OCI-LY7 (cell line): ENCODE data around the gene APOH. TPM values are rescaled to one million over a fixed set of nuclear protein-coding genes. Genes with fewer than 3 reads are reported as not detected.

Source experiments
- BruUV-seq: library from RNA; stranded (reverse); fragments of 400-500 nt; replicated peaks from 2 replicates; lab custom pipeline; 2021; lab: Mats Ljungman, UMichigan
- CTCF ChIA-PET: fragments of 300-600 bp; sonication (Branson Sonifier 250); formaldehyde crosslinking; loops from one replicate; lab custom pipeline; 2022; ENCODE audit warnings: antibody characterized with exemption; ENCODE audit not compliant: unreplicated experiment; lab: Charles Lee
- POLR2A ChIA-PET: fragments of 300-600 bp; sonication (Branson Sonifier 250); formaldehyde crosslinking; loops from one replicate; lab custom pipeline; 2022; ENCODE audit warnings: antibody characterized with exemption; lab: Charles Lee
- DNase-seq: peaks from one replicate; pipeline ENCODE4 v3.0.0-alpha.2; 2015; ENCODE audit warnings: low spot score
- H2AFZ ChIP-seq: fragments of 200-600 bp; sonication (generic), shearing (Covaris generic); 2 replicates; pipeline ENCODE4 v1.6.1; 2014; ENCODE audit warnings: mild to moderate bottlenecking, antibody characterized with exemption, low read length, moderate library complexity
- H3K27ac ChIP-seq: fragments of 200-600 bp; sonication (generic); 2 replicates; pipeline ENCODE4 v1.5.1; 2014; ENCODE audit warnings: mixed run types, low read depth, mild to moderate bottlenecking, moderate library complexity, low read length, inconsistent platforms; ENCODE audit not compliant: poor library complexity, severe bottlenecking
- H3K36me3 ChIP-seq: fragments of 200-600 bp; sonication (generic); 2 replicates; pipeline ENCODE4 v1.6.1; 2014; ENCODE audit warnings: mild to moderate bottlenecking, antibody characterized with exemption, low read length, moderate library complexity, mixed read lengths; ENCODE audit not compliant: insufficient read depth
- H3K4me1 ChIP-seq: fragments of 200-600 bp; sonication (generic); 2 replicates; pipeline ENCODE4 v1.5.1; 2014; ENCODE audit warnings: mild to moderate bottlenecking, low read length; ENCODE audit not compliant: insufficient read depth, poor library complexity, severe bottlenecking
- H3K4me2 ChIP-seq: fragments of 200-600 bp; sonication (generic); 2 replicates; pipeline ENCODE4 v1.6.1; 2014; ENCODE audit warnings: mild to moderate bottlenecking, low read length
- H3K4me3 ChIP-seq: fragments of 200-600 bp; sonication (generic); 2 replicates; pipeline ENCODE4 v1.5.1; 2014; ENCODE audit warnings: mild to moderate bottlenecking, low read depth, low read length; ENCODE audit not compliant: poor library complexity, severe bottlenecking
- H3K79me2 ChIP-seq: fragments of 200-600 bp; sonication (generic); 2 replicates; pipeline ENCODE4 v1.6.1; 2016; ENCODE audit warnings: low read depth, mild to moderate bottlenecking, low read length, moderate library complexity, mixed read lengths; ENCODE audit not compliant: insufficient read depth
- H3K9me2 ChIP-seq: fragments of 200-600 bp; sonication (generic); 2 replicates; pipeline ENCODE4 v1.6.1; 2016; ENCODE audit warnings: mild to moderate bottlenecking, low read length, mixed read lengths; ENCODE audit not compliant: insufficient read depth
- H3K9me3 ChIP-seq: fragments of 200-600 bp; sonication (generic); 2 replicates; pipeline ENCODE4 v1.6.1; 2014; ENCODE audit warnings: mild to moderate bottlenecking, mixed run types, low read length, mixed read lengths
- H4K20me1 ChIP-seq: fragments of 200-600 bp; sonication (generic); 2 replicates; pipeline ENCODE4 v1.6.1; 2014; ENCODE audit warnings: mild to moderate bottlenecking, antibody characterized with exemption, low read length, moderate library complexity, mixed read lengths; ENCODE audit not compliant: insufficient read depth
- EZH2phosphoT487 ChIP-seq: fragments of 200-600 bp; sonication (generic); IDR thresholded peaks from 2 replicates; pipeline ENCODE4 v1.6.1; 2018; ENCODE audit warnings: low read depth, borderline replicate concordance, mild to moderate bottlenecking, mixed run types, antibody characterized with exemption, low read length, moderate library complexity, mixed read lengths
- intact Hi-C: fragments of 100-400 bp; cut with micrococcal nuclease; formaldehyde crosslinking; loops from one replicate; pipeline ENCODE4 v1.10.0; 2022; ENCODE audit not compliant: unreplicated experiment
- total RNA-seq, 2 experiments: library from RNA; depleted of rRNA in 1 of 2; stranded (reverse); fragments of >200 nt in 1 of 2; shearing (Covaris generic) in 1 of 2; gene quantifications; 2 replicates each; pipeline ENCODE4 v1.2.3, GENCODE V29; 2014 to 2022
- TF ChIP-seq, protein P1 (sequence below): fragments of 200-600 bp; sonication (generic); conservative IDR thresholded peaks from 2 replicates; pipeline ENCODE4 v1.5.1; 2014; ENCODE audit warnings: mild to moderate bottlenecking, antibody characterized with exemption, low read length, moderate library complexity, mixed read lengths

APOH gene
- total RNA-seq, 2 experiments from 2014 or later: not detected

DNA sequence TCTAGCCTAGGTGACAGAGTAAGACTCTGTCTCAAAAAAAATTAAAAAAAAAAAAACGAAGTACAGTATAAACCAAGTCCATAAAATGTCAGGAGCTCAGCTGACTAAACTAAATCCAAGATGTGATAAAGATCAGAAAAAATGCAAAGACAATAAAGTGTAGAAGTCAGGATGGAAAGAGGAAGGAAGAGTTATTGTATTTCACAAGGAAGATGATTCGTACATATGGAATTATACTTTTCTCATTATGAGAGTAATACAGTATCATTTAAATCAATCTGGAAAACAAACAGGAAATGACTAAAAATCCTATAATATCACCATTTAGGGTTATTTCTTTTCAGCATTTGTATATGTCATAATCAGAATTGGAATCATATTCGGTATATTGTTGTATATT lies 11.4 kb upstream of the APOH start:
- intact Hi-C loops: no loop called here
- CTCF ChIA-PET: no interaction called here
- DNase-seq: no peak

DNA sequence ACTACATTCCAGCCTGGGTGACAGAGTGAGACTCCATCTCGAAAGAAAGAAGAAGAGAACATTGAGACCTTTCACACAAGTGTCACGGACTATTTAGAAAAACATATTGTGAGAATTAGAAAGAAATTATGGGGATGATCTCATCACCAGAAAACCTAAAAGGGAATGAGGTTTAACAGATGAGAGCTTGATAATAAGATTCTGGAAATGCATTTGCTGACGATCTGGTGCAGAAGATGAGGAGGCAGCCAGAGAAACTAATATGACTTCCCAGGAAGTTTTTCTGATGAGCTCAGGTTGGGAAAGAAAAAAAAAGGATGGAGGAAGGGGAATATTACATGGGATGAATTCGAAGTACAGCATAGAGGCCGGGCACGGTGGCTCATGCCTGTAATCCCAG lies 10.8 kb upstream of the APOH start:
- no TSS peak for BruUV-seq
- no peak for TF ChIP-seq EZH2phosphoT487
- TF ChIP-seq, protein P1, sequence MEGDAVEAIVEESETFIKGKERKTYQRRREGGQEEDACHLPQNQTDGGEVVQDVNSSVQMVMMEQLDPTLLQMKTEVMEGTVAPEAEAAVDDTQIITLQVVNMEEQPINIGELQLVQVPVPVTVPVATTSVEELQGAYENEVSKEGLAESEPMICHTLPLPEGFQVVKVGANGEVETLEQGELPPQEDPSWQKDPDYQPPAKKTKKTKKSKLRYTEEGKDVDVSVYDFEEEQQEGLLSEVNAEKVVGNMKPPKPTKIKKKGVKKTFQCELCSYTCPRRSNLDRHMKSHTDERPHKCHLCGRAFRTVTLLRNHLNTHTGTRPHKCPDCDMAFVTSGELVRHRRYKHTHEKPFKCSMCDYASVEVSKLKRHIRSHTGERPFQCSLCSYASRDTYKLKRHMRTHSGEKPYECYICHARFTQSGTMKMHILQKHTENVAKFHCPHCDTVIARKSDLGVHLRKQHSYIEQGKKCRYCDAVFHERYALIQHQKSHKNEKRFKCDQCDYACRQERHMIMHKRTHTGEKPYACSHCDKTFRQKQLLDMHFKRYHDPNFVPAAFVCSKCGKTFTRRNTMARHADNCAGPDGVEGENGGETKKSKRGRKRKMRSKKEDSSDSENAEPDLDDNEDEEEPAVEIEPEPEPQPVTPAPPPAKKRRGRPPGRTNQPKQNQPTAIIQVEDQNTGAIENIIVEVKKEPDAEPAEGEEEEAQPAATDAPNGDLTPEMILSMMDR: no peak

More for the DNA sequence above, 11.4 kb upstream of the APOH start:
- Histone ChIP-seq H3K79me2 (no peaks in the 10 kb centered on the region), H3K4me3 (no peak overlapping the region), H4K20me1 (no peaks in the 10 kb centered on the region), H2AFZ (no peak overlapping the region), H3K36me3 (no peaks in the 10 kb centered on the region), H3K9me3 (no peaks in the 10 kb centered on the region), H3K4me1 (no peaks in the 10 kb centered on the region), H3K4me2 (no peak overlapping the region), H3K27ac (no peak overlapping the region), H3K9me2 (no peaks in the 10 kb centered on the region)
- POLR2A ChIA-PET: no interaction called here
- TF ChIP-seq EZH2phosphoT487: no peak
- TF ChIP-seq, protein P1: no peak
- BruUV-seq: no TSS peak

DNA sequence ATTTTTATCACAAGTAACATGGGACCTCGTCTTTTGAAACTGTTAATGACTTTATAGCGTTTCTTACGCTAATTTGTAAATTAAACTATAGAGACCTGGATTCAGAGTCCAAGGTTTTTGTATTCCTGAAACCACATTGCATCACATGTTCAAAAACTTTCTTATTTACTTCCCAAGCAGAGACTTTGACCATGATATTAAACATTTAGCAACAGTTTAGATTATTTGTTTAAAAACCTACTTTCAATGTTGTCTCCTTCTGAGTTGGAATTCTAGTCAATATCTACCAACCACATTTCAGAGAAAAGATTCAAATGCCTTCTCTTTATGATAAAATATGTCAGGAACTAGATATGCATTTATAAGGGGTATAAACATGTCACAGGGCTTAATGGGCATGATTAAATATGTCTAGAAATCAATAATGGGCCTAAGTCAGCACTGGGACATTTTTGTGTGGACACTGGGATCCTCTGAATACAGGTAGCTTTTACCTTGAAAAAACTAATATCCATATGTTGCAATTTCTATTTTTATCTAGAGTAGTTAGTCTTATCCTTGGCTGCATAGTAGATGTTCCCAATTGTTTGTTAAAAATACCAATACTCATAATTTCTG lies 6.3 kb upstream of the APOH start:
- Histone ChIP-seq H2AFZ (no peak overlapping the region), H3K9me2 (no peaks in the 10 kb centered on the region), H3K36me3 (no peaks in the 10 kb centered on the region), H3K4me3 (no peak overlapping the region), H3K9me3 (no peaks in the 10 kb centered on the region), H3K27ac (no peak overlapping the region), H3K79me2 (no peaks in the 10 kb centered on the region), H4K20me1 (no peaks in the 10 kb centered on the region), H3K4me2 (no peak overlapping the region), H3K4me1 (no peaks in the 10 kb centered on the region)
- intact Hi-C loops: no loop called here
- POLR2A ChIA-PET: interaction anchor here (0.6 to 0.7 kb wide), 2 partner anchors 50 to 592 kb away, joined by 3 to 5 read pairs; no protein-coding TSS in a partner anchor
- TF ChIP-seq, protein P1: no peak
- TF ChIP-seq EZH2phosphoT487: no peak
- DNase-seq: no peak
- BruUV-seq: no TSS peak
- CTCF ChIA-PET: no interaction called here

More for the DNA sequence above, 10.8 kb upstream of the APOH start:
- Histone ChIP-seq H4K20me1 (no peaks in the 10 kb centered on the region), H3K4me2 (no peak overlapping the region), H3K9me3 (no peaks in the 10 kb centered on the region), H3K4me1 (no peaks in the 10 kb centered on the region), H3K27ac (no peak overlapping the region), H3K79me2 (no peaks in the 10 kb centered on the region), H3K4me3 (no peak overlapping the region), H3K36me3 (no peaks in the 10 kb centered on the region), H3K9me2 (no peaks in the 10 kb centered on the region), H2AFZ (no peak overlapping the region)
- no peak for DNase-seq
- POLR2A ChIA-PET: no interaction called here
- CTCF ChIA-PET: no interaction called here
- intact Hi-C loops: no loop called here
